OCI-LY7 (cell line): Measurements from ENCODE around the gene HLA-DMB. TPM values are rescaled to one million over a fixed set of nuclear protein-coding genes. Genes with fewer than 3 reads are reported as not detected.

Experiments
- BruUV-seq: library from RNA; stranded (reverse); fragments of 400-500 nt; replicated peaks from 2 replicates; lab custom pipeline; 2021; lab: Mats Ljungman, UMichigan
- CTCF ChIA-PET: fragments of 300-600 bp; sonication (Branson Sonifier 250); formaldehyde crosslinking; loops from one replicate; lab custom pipeline; 2022; ENCODE audit warnings: antibody characterized with exemption; ENCODE audit not compliant: unreplicated experiment; lab: Charles Lee
- POLR2A ChIA-PET: fragments of 300-600 bp; sonication (Branson Sonifier 250); formaldehyde crosslinking; loops from one replicate; lab custom pipeline; 2022; ENCODE audit warnings: antibody characterized with exemption; lab: Charles Lee
- DNase-seq: peaks from one replicate; pipeline ENCODE4 v3.0.0-alpha.2; 2015; ENCODE audit warnings: low spot score
- H2AFZ ChIP-seq: fragments of 200-600 bp; sonication (generic), shearing (Covaris generic); 2 replicates; pipeline ENCODE4 v1.6.1; 2014; ENCODE audit warnings: mild to moderate bottlenecking, antibody characterized with exemption, low read length, moderate library complexity
- H3K27ac ChIP-seq: fragments of 200-600 bp; sonication (generic); 2 replicates; pipeline ENCODE4 v1.5.1; 2014; ENCODE audit warnings: mixed run types, low read depth, mild to moderate bottlenecking, moderate library complexity, low read length, inconsistent platforms; ENCODE audit not compliant: poor library complexity, severe bottlenecking
- H3K36me3 ChIP-seq: fragments of 200-600 bp; sonication (generic); 2 replicates; pipeline ENCODE4 v1.6.1; 2014; ENCODE audit warnings: mild to moderate bottlenecking, antibody characterized with exemption, low read length, moderate library complexity, mixed read lengths; ENCODE audit not compliant: insufficient read depth
- H3K4me1 ChIP-seq: fragments of 200-600 bp; sonication (generic); 2 replicates; pipeline ENCODE4 v1.5.1; 2014; ENCODE audit warnings: mild to moderate bottlenecking, low read length; ENCODE audit not compliant: insufficient read depth, poor library complexity, severe bottlenecking
- H3K4me2 ChIP-seq: fragments of 200-600 bp; sonication (generic); 2 replicates; pipeline ENCODE4 v1.6.1; 2014; ENCODE audit warnings: mild to moderate bottlenecking, low read length
- H3K4me3 ChIP-seq: fragments of 200-600 bp; sonication (generic); 2 replicates; pipeline ENCODE4 v1.5.1; 2014; ENCODE audit warnings: mild to moderate bottlenecking, low read depth, low read length; ENCODE audit not compliant: poor library complexity, severe bottlenecking
- H3K79me2 ChIP-seq: fragments of 200-600 bp; sonication (generic); 2 replicates; pipeline ENCODE4 v1.6.1; 2016; ENCODE audit warnings: low read depth, mild to moderate bottlenecking, low read length, moderate library complexity, mixed read lengths; ENCODE audit not compliant: insufficient read depth
- H3K9me2 ChIP-seq: fragments of 200-600 bp; sonication (generic); 2 replicates; pipeline ENCODE4 v1.6.1; 2016; ENCODE audit warnings: mild to moderate bottlenecking, low read length, mixed read lengths; ENCODE audit not compliant: insufficient read depth
- H3K9me3 ChIP-seq: fragments of 200-600 bp; sonication (generic); 2 replicates; pipeline ENCODE4 v1.6.1; 2014; ENCODE audit warnings: mild to moderate bottlenecking, mixed run types, low read length, mixed read lengths
- H4K20me1 ChIP-seq: fragments of 200-600 bp; sonication (generic); 2 replicates; pipeline ENCODE4 v1.6.1; 2014; ENCODE audit warnings: mild to moderate bottlenecking, antibody characterized with exemption, low read length, moderate library complexity, mixed read lengths; ENCODE audit not compliant: insufficient read depth
- EZH2phosphoT487 ChIP-seq: fragments of 200-600 bp; sonication (generic); IDR thresholded peaks from 2 replicates; pipeline ENCODE4 v1.6.1; 2018; ENCODE audit warnings: low read depth, borderline replicate concordance, mild to moderate bottlenecking, mixed run types, antibody characterized with exemption, low read length, moderate library complexity, mixed read lengths
- intact Hi-C: fragments of 100-400 bp; cut with micrococcal nuclease; formaldehyde crosslinking; loops from one replicate; pipeline ENCODE4 v1.10.0; 2022; ENCODE audit not compliant: unreplicated experiment
- total RNA-seq, 2 experiments: library from RNA; depleted of rRNA in 1 of 2; stranded (reverse); fragments of >200 nt in 1 of 2; shearing (Covaris generic) in 1 of 2; gene quantifications; 2 replicates each; pipeline ENCODE4 v1.2.3, GENCODE V29; 2014 to 2022
- TF ChIP-seq, protein P1 (sequence below): fragments of 200-600 bp; sonication (generic); conservative IDR thresholded peaks from 2 replicates; pipeline ENCODE4 v1.5.1; 2014; ENCODE audit warnings: mild to moderate bottlenecking, antibody characterized with exemption, low read length, moderate library complexity, mixed read lengths

HLA-DMB gene
- total RNA-seq, 2 experiments from 2014 or later = 78.5 to 85.1 TPM

DNA sequence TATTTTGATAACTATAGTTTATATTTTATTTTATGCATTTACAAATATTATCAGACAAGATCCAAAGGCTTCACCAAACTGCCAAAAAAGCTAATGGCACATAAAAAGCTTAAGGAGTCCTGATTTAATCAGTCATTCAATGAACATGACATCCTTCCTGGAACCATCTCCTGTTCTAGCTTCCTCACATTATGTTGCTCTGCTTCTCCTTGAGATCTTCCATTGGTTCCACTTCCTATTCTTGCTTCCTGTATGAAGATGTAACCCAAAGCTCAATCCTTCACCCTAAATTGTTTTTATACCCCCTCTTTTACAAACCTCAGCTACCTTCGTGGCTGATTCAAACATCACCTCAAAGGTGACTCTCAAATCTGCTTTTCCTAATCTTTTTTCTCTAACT is 23.0 kb upstream of the HLA-DMB start:
- peaks cover 13% of the 10 kb centered on the region; the same call in 1 of the 2 replicates for H3K9me3 ChIP-seq
- H3K4me1 ChIP-seq = peaks cover 40% of the 10 kb centered on the region
- no peak for DNase-seq
- intact Hi-C loops = no loop called here
- H3K36me3 ChIP-seq = peaks cover 15% of the 10 kb centered on the region
- no TSS peak for BruUV-seq
- peaks cover 40% of the 10 kb centered on the region for H3K79me2 ChIP-seq
- ChIA-PET POLR2A (interaction anchor here (0.7 to 4.2 kb wide), 4 partner anchors 8 to 19 kb away, joined by 3 to 20 read pairs (median 8); partner anchors contain the start of gene HLA-DMA), CTCF (interaction anchor here (0.9 to 1.2 kb wide), 2 partner anchors 20 to 21 kb away, joined by 3 read pairs; no protein-coding TSS in a partner anchor)
- H3K27ac ChIP-seq = no peak overlapping the region
- no peaks in the 10 kb centered on the region for H4K20me1 ChIP-seq
- H3K4me2 ChIP-seq = peak overlapping the region; percentile 32; the same call in 1 of the 2 replicates
- H3K4me3 ChIP-seq = no peak overlapping the region
- no peaks in the 10 kb centered on the region for H3K9me2 ChIP-seq
- H2AFZ ChIP-seq = no peak overlapping the region
- TF ChIP-seq EZH2phosphoT487 = no peak
- TF ChIP-seq, protein P1, sequence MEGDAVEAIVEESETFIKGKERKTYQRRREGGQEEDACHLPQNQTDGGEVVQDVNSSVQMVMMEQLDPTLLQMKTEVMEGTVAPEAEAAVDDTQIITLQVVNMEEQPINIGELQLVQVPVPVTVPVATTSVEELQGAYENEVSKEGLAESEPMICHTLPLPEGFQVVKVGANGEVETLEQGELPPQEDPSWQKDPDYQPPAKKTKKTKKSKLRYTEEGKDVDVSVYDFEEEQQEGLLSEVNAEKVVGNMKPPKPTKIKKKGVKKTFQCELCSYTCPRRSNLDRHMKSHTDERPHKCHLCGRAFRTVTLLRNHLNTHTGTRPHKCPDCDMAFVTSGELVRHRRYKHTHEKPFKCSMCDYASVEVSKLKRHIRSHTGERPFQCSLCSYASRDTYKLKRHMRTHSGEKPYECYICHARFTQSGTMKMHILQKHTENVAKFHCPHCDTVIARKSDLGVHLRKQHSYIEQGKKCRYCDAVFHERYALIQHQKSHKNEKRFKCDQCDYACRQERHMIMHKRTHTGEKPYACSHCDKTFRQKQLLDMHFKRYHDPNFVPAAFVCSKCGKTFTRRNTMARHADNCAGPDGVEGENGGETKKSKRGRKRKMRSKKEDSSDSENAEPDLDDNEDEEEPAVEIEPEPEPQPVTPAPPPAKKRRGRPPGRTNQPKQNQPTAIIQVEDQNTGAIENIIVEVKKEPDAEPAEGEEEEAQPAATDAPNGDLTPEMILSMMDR = no peak

DNA sequence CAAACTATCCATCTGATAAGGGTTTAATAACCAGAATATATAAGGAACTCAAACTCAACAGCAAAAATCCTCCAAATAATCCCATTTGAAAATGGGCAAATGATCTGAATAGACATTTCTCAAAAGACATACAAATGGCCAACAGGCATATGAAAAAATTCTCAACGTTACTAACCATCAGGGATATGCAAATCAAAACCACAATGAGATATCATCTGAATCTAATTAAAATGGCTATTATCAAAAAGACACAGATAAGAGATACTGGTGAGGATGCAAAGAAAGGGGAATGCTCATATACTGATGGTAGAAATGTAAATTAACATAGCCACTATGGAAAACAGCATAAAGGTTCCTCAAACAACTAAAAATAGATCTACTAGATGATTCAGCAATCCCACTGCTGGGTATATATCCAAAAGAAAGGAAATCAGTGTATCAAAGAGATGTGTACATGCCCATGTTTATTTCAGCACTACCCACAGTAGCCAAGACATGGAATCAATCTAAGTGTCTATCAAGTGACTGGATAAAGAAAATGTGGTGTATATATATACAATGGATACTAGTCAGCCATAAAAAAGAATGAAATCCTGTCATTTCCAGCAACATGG is 21.5 kb upstream of the HLA-DMB start:
- no TSS peak for BruUV-seq
- ChIA-PET POLR2A (interaction anchor here (0.6 to 4.2 kb wide), 6 partner anchors 9 to 670 kb away, joined by 3 to 20 read pairs (median 6); partner anchors contain the start of genes HLA-DMA and TAP1), CTCF (no interaction called here)
- H3K4me3 ChIP-seq = no peak overlapping the region
- H3K9me3 ChIP-seq = peaks cover 13% of the 10 kb centered on the region; the same call in 1 of the 2 replicates
- no peak overlapping the region for H2AFZ ChIP-seq
- TF ChIP-seq, protein P1 = no peak
- no peak for TF ChIP-seq EZH2phosphoT487
- peaks cover 15% of the 10 kb centered on the region for H3K36me3 ChIP-seq
- H3K9me2 ChIP-seq = no peaks in the 10 kb centered on the region
- no peak for DNase-seq
- 0 out of 2 replicates have a peak overlapping the region, but pooled peaks have one; percentile 4 for H3K4me2 ChIP-seq
- H3K79me2 ChIP-seq = peaks cover 32% of the 10 kb centered on the region
- no peaks in the 10 kb centered on the region for H4K20me1 ChIP-seq
- intact Hi-C loops = no loop called here
- peaks cover 40% of the 10 kb centered on the region for H3K4me1 ChIP-seq
- no peak overlapping the region for H3K27ac ChIP-seq

- Histone ChIP-seq H3K9me2 (no peaks in the 10 kb centered on the region), H3K79me2 (peaks cover 19% of the 10 kb centered on the region), H4K20me1 (no peaks in the 10 kb centered on the region), H3K36me3 (peaks cover 15% of the 10 kb centered on the region), H2AFZ (no peak overlapping the region), H3K4me1 (peaks cover 35% of the 10 kb centered on the region), H3K27ac (no peak overlapping the region), H3K4me3 (no peak overlapping the region), H3K4me2 (no peak overlapping the region), H3K9me3 (peaks cover 13% of the 10 kb centered on the region; the same call in 1 of the 2 replicates)
- no TSS peak for BruUV-seq
- DNase-seq = no peak
- ChIA-PET CTCF (no interaction called here), POLR2A (no interaction called here)
- intact Hi-C loops = no loop called here
- no peak for TF ChIP-seq EZH2phosphoT487
- TF ChIP-seq, protein P1 = no peak
These were observed 19.7 kb upstream of the HLA-DMB start for GRCh38 chr6:32960563-32960962.
